Suprapubic skin (tissue), 4 donors: ENCODE measurements around the gene ATXN1. TPM values are rescaled to one million over a fixed set of nuclear protein-coding genes. Genes with fewer than 3 reads are reported as not detected.

Experiments
- DNase-seq, 2 donors: peaks; one replicate each; pipeline ENCODE4 v3.0.0-alpha.2; 2019; ENCODE audit warnings: low spot score in 2 of 2
- H3K27ac ChIP-seq: fragments of 200-600 bp; sonication (generic); one replicate; pipeline ENCODE4 v1.5.1; 2019
- H3K27me3 ChIP-seq: fragments of 200-600 bp; sonication (generic); one replicate; pipeline ENCODE4 v1.5.1; 2019
- H3K36me3 ChIP-seq: fragments of 200-600 bp; sonication (generic); one replicate; pipeline ENCODE4 v1.5.1; 2019
- H3K4me1 ChIP-seq: fragments of 200-600 bp; sonication (generic); one replicate; pipeline ENCODE4 v1.5.1; 2019
- H3K4me3 ChIP-seq: fragments of 200-600 bp; sonication (generic); one replicate; pipeline ENCODE4 v1.5.1; 2019; ENCODE audit warnings: mild to moderate bottlenecking
- H3K9me3 ChIP-seq: fragments of 200-600 bp; sonication (generic); one replicate; pipeline ENCODE4 v1.5.1; 2019
- EP300 ChIP-seq: sonication (generic); formaldehyde crosslinking; IDR thresholded peaks from one replicate; pipeline ENCODE4 v1.6.1; 2017; ENCODE audit warnings: antibody characterized with exemption
- POLR2A ChIP-seq, 2 donors: fragments of 450-650 bp; IDR thresholded peaks; one replicate each; pipeline ENCODE4 v1.6.1; 2017; ENCODE audit warnings: antibody characterized with exemption in 2 of 2, mild to moderate bottlenecking in 2 of 2, moderate library complexity in 2 of 2
- POLR2AphosphoS5 ChIP-seq, 3 donors: sonication (generic); formaldehyde crosslinking; IDR thresholded peaks; one replicate each; pipeline ENCODE4 v1.6.1; 2017; ENCODE audit warnings: antibody characterized with exemption in 3 of 3
- WGBS: methylation state at CpG from one replicate; pipeline ENCODE4 v1.1.5; 2018; 5-methylcytosine and 5-hydroxymethylcytosine counted together
- total RNA-seq, 4 donors: library from RNA; depleted of rRNA; stranded (reverse); fragments of >200 nt; gene quantifications; one replicate each; pipeline ENCODE4 v1.1.0, GENCODE V29; 2016
- TF ChIP-seq, protein P1 (sequence below), 2 donors: fragments of 200-600 bp in 1 of 2; fragments of 450-650 bp in 1 of 2; sonication (generic) in 1 of 2; IDR thresholded peaks; one replicate each; pipeline ENCODE4 v1.5.1; 2016 to 2019; ENCODE audit warnings: antibody characterized with exemption in 2 of 2, mild to moderate bottlenecking in 1 of 2, moderate library complexity in 1 of 2

Gene ATXN1
- total RNA-seq, 4 donors from 2014 or later: 32.8 to 95.4 (median 42.4) TPM

DNA sequence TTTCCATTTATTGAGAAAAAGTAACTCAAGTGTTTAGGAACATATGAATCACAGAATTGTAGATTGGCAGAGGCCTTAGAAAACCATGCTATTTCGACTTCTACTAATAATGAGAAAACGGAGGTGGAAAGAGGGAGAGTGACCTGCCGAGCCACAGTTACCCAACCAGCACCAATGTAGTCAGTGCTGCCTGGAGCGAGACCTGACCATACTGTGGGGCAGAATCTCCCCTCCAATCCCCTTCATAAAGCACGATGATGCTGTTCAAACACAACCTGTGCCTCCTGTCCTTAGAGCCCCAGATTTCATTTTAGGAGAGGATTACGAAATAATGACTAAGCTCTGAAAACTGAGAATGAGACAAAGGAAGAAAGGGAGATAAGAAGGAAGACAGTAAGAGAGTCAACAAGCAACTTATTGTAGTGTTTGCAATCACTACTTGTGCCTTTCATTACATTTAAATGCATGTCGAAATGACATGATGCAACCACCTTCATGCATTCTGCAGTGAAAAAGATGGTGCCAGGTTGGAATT lies 70.6 kb downstream of the ATXN1 start:
- no peak for DNase-seq
- 77% methylated on average over 7 of the region's 7 CpGs for WGBS
- TF ChIP-seq POLR2A (IDR thresholded peaks at IDR 0.05) (no peak), EP300 (no peak)
- Histone ChIP-seq H3K9me3 (no peaks in the 10 kb centered on the region), H3K27me3 (no peaks in the 10 kb centered on the region), H3K4me1 (peaks cover 7% of the 10 kb centered on the region), H3K27ac (no peak overlapping the region), H3K4me3 (no peak overlapping the region), H3K36me3 (no peaks in the 10 kb centered on the region)

GRCh38 chr6:16689788-16690607 lies 71.3 kb downstream of the ATXN1 start:
- H3K27ac ChIP-seq: no peak overlapping the region
- no peaks in the 10 kb centered on the region for H3K36me3 ChIP-seq
- 89% methylated on average over 3 of the region's 3 CpGs for WGBS
- peaks cover 12% of the 10 kb centered on the region for H3K4me1 ChIP-seq
- no peaks in the 10 kb centered on the region for H3K9me3 ChIP-seq
- TF ChIP-seq POLR2AphosphoS5 (IDR thresholded peaks at IDR 0.05): no peak
- TF ChIP-seq EP300: no peak
- TF ChIP-seq, protein P1, sequence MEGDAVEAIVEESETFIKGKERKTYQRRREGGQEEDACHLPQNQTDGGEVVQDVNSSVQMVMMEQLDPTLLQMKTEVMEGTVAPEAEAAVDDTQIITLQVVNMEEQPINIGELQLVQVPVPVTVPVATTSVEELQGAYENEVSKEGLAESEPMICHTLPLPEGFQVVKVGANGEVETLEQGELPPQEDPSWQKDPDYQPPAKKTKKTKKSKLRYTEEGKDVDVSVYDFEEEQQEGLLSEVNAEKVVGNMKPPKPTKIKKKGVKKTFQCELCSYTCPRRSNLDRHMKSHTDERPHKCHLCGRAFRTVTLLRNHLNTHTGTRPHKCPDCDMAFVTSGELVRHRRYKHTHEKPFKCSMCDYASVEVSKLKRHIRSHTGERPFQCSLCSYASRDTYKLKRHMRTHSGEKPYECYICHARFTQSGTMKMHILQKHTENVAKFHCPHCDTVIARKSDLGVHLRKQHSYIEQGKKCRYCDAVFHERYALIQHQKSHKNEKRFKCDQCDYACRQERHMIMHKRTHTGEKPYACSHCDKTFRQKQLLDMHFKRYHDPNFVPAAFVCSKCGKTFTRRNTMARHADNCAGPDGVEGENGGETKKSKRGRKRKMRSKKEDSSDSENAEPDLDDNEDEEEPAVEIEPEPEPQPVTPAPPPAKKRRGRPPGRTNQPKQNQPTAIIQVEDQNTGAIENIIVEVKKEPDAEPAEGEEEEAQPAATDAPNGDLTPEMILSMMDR (IDR thresholded peaks at IDR 0.05): no peak
- no peak for TF ChIP-seq POLR2A (IDR thresholded peaks at IDR 0.05)
- H3K4me3 ChIP-seq: no peak overlapping the region
- DNase-seq: no peak
- no peaks in the 10 kb centered on the region for H3K27me3 ChIP-seq

DNA sequence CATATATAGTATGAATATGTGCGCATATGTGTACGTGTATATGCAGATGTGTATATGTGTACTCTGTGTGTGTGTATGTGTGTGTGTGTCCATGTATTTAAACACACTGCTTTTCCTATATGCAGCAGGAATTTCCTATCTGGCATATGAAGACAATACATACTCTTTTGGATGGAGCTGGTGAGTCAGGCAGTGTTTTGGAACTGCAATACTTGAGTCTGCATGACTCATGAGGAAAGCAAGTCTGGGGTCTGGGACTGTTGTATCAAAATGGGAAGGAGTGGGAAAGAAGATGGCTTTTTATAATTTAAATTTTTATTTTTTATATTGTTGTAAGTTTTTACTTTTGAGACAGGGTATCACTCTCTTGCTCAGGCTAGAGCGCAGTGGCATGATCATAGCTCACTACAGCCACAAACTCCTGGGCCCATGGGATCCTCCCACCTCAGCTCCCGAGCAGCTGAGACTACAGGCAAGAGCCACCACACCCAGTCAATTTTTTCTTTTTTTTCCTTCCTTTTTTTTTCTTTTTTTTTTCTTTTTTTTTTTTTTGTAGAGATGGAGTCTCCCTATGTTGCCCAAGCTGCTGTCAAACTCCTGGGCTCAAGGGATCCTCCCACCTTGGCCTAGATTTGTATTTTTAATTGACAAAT lies 72.2 kb downstream of the ATXN1 start:
- Histone ChIP-seq H3K27ac (no peak overlapping the region), H3K36me3 (no peaks in the 10 kb centered on the region), H3K4me3 (no peak overlapping the region), H3K4me1 (peaks cover 21% of the 10 kb centered on the region), H3K27me3 (no peaks in the 10 kb centered on the region), H3K9me3 (no peaks in the 10 kb centered on the region)
- DNase-seq: no peak
- WGBS: 81% methylated on average over 4 of the region's 4 CpGs
- TF ChIP-seq EP300: no peak
- TF ChIP-seq POLR2AphosphoS5 (IDR thresholded peaks at IDR 0.05): no peak
- TF ChIP-seq, protein P1 (IDR thresholded peaks at IDR 0.05): no peak
- TF ChIP-seq POLR2A (IDR thresholded peaks at IDR 0.05): no peak

- Histone ChIP-seq H3K36me3 (no peaks in the 10 kb centered on the region), H3K27ac (no peak overlapping the region), H3K9me3 (no peaks in the 10 kb centered on the region), H3K27me3 (no peaks in the 10 kb centered on the region), H3K4me1 (peaks cover 28% of the 10 kb centered on the region), H3K4me3 (no peak overlapping the region)
- TF ChIP-seq, protein P1 (IDR thresholded peaks at IDR 0.05): no peak
- TF ChIP-seq POLR2A (IDR thresholded peaks at IDR 0.05): no peak
- TF ChIP-seq EP300: no peak
- TF ChIP-seq POLR2AphosphoS5 (IDR thresholded peaks at IDR 0.05): no peak
- 68% methylated on average over 1 of the region's 1 CpG for WGBS
- no peak for DNase-seq
These were observed 72.8 kb downstream of the ATXN1 start for GRCh38 chr6:16688436-16688835.

- TF ChIP-seq, protein P1 (IDR thresholded peaks at IDR 0.05): no peak
- TF ChIP-seq POLR2AphosphoS5 (IDR thresholded peaks at IDR 0.05): no peak
These were observed 74.2 kb downstream of the ATXN1 start for GRCh38 chr6:16687045-16687444.

More at GRCh38 chr6:16687045-16687444, 74.2 kb downstream of the ATXN1 start:
- no peak overlapping the region for H3K27ac ChIP-seq
- WGBS: 83% methylated on average over 3 of the region's 3 CpGs
- H3K9me3 ChIP-seq: no peaks in the 10 kb centered on the region
- no peaks in the 10 kb centered on the region for H3K36me3 ChIP-seq
- H3K4me1 ChIP-seq: peaks cover 40% of the 10 kb centered on the region
- no peak for DNase-seq
- no peaks in the 10 kb centered on the region for H3K27me3 ChIP-seq
- H3K4me3 ChIP-seq: no peak overlapping the region
